T-helper 2 cell (primary cell): ENCODE measurements around the gene ORAI2.
"Not testable (repeated sequence)": the region's sequence is repeated elsewhere in the genome, so short reads cannot be mapped to it uniquely, and the experiment has no call there.

Source experiments
- DNase-seq, 5 experiments: peaks; one replicate each; pipeline versions ENCODE4 v3.0.0 to v3.0.0-alpha.2; 2012 to 2022
- total RNA-seq, 2 donors: gene quantifications; one replicate each; lab custom pipeline; 2026; lab: John Stamatoyannopoulos, UW

The ORAI2 gene
- 25.1 to 37.1 reads per million in 2 donors for total RNA-seq

- peak; percentile 75 to 88 (median 81) for DNase-seq
Observed at GRCh38 chr7:102433219-102434038, at the start of gene ORAI2. Gene ORAI2, plus strand, starts transcription at chr7:102433575. Its CDS starts 5,382 bp downstream, at chr7:102438957.

GRCh38 chr7:102387064-102387463 is 46.3 kb upstream of the ORAI2 start:
- no peak for DNase-seq

GRCh38 chr7:102389810-102390209 is 43.6 kb upstream of the ORAI2 start:
- DNase-seq: no peak

GRCh38 chr7:102390697-102391484 is 42.5 kb upstream of the ORAI2 start:
- peak; percentile 41 to 59 (median 46) for DNase-seq

GRCh38 chr7:102392330-102392729 is 41.0 kb upstream of the ORAI2 start:
- no peak for DNase-seq

GRCh38 chr7:102393467-102393866 is 39.9 kb upstream of the ORAI2 start:
- DNase-seq: no peak

GRCh38 chr7:102395592-102395872 is 37.8 kb upstream of the ORAI2 start:
- no peak for DNase-seq

- DNase-seq: peak; percentile 69 to 98 (median 86)
Observed at GRCh38 chr7:102395873-102396709, 37.3 kb upstream of the ORAI2 start, which contains the start of gene PRKRIP1. Gene PRKRIP1, plus strand, starts transcription at chr7:102396363. Its CDS starts 49 bp downstream, at chr7:102396412.

GRCh38 chr7:102396710-102397019 is 36.7 kb upstream of the ORAI2 start:
- DNase-seq: no peak

GRCh38 chr7:102398543-102398942 is 34.8 kb upstream of the ORAI2 start:
- DNase-seq: no peak

GRCh38 chr7:102400360-102400759 is 33.0 kb upstream of the ORAI2 start:
- DNase-seq: no peak

- DNase-seq: no peak
Observed at GRCh38 chr7:102403563-102403962, 29.8 kb upstream of the ORAI2 start.

- peak in 3 of 5 experiments; percentile 31 to 80 (median 59) for DNase-seq
Observed at GRCh38 chr7:102404005-102404861, 29.1 kb upstream of the ORAI2 start.

GRCh38 chr7:102404862-102405188 is 28.6 kb upstream of the ORAI2 start:
- DNase-seq: not testable (repeated sequence)

- DNase-seq: no peak
Observed at GRCh38 chr7:102407910-102408309, 25.5 kb upstream of the ORAI2 start.

GRCh38 chr7:102408530-102408929 is 24.8 kb upstream of the ORAI2 start:
- DNase-seq: not testable (repeated sequence)

- DNase-seq: no peak
Observed at GRCh38 chr7:102409340-102409739, 24.0 kb upstream of the ORAI2 start.

GRCh38 chr7:102410123-102410522 is 23.3 kb upstream of the ORAI2 start:
- no peak for DNase-seq

- DNase-seq: no peak
Observed at GRCh38 chr7:102410918-102411317, 22.5 kb upstream of the ORAI2 start.

- peak in 3 of 5 experiments; percentile 19 to 44 (median 22) for DNase-seq
Observed at GRCh38 chr7:102412548-102412947, 20.8 kb upstream of the ORAI2 start.

- no peak for DNase-seq
Observed at GRCh38 chr7:102413091-102413490, 20.3 kb upstream of the ORAI2 start.

- DNase-seq: no peak
Observed at GRCh38 chr7:102413611-102414010, 19.8 kb upstream of the ORAI2 start.
